Measurements from ENCODE around the gene NUDCD3.

- TF ChIP-seq POLR2AphosphoS5 (IDR thresholded peaks at IDR 0.05; ENCODE audit: low read depth, low read length) = no peak
- TF ChIP-seq CTCF (IDR thresholded peaks at IDR 0.05) = no peak
- TF ChIP-seq SIN3A (IDR thresholded peaks at IDR 0.05; ENCODE audit: borderline replicate concordance, insufficient read depth, low read depth, low read length) = no peak
Measured at GRCh38 chr7:44395067-44395466, 95.4 kb downstream of the NUDCD3 start.
